Ishikawa (cell line): ENCODE data around the gene KCND3.

Experiments
- CEBPB ChIP-seq: IDR thresholded peaks from 2 replicates; pipeline ENCODE4 v1.6.1; 2012
- EP300 ChIP-seq: IDR thresholded peaks from 2 replicates; pipeline ENCODE4 v1.6.1; 2012; ENCODE audit warnings: borderline replicate concordance
- NFIC ChIP-seq: IDR thresholded peaks from 2 replicates; pipeline ENCODE4 v1.6.1; 2012
- RAD21 ChIP-seq: IDR thresholded peaks from 2 replicates; pipeline ENCODE4 v1.6.1; 2012; ENCODE audit warnings: low read depth
- TAF1 ChIP-seq: IDR thresholded peaks from 2 replicates; pipeline ENCODE4 v1.6.1; 2012; ENCODE audit warnings: low read depth, mild to moderate bottlenecking
- YY1 ChIP-seq: IDR thresholded peaks from 2 replicates; pipeline ENCODE4 v1.6.1; 2012; ENCODE audit warnings: low read depth
- TF ChIP-seq, protein P1 (sequence below): IDR thresholded peaks from 2 replicates; pipeline ENCODE4 v1.6.1; 2012; ENCODE audit warnings: low read depth, mild to moderate bottlenecking

GRCh38 chr1:112021263-112021662 is 31.8 kb upstream of the KCND3 start:
- TF ChIP-seq, protein P1, sequence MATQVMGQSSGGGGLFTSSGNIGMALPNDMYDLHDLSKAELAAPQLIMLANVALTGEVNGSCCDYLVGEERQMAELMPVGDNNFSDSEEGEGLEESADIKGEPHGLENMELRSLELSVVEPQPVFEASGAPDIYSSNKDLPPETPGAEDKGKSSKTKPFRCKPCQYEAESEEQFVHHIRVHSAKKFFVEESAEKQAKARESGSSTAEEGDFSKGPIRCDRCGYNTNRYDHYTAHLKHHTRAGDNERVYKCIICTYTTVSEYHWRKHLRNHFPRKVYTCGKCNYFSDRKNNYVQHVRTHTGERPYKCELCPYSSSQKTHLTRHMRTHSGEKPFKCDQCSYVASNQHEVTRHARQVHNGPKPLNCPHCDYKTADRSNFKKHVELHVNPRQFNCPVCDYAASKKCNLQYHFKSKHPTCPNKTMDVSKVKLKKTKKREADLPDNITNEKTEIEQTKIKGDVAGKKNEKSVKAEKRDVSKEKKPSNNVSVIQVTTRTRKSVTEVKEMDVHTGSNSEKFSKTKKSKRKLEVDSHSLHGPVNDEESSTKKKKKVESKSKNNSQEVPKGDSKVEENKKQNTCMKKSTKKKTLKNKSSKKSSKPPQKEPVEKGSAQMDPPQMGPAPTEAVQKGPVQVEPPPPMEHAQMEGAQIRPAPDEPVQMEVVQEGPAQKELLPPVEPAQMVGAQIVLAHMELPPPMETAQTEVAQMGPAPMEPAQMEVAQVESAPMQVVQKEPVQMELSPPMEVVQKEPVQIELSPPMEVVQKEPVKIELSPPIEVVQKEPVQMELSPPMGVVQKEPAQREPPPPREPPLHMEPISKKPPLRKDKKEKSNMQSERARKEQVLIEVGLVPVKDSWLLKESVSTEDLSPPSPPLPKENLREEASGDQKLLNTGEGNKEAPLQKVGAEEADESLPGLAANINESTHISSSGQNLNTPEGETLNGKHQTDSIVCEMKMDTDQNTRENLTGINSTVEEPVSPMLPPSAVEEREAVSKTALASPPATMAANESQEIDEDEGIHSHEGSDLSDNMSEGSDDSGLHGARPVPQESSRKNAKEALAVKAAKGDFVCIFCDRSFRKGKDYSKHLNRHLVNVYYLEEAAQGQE, result no peak
- TF ChIP-seq YY1 (no peak), RAD21 (no peak), TAF1 (no peak), EP300 (no peak), CEBPB (no peak), NFIC (no peak)
